Right lobe of liver (tissue), 6 donors: ENCODE measurements around the gene ALCAM. TPM values are rescaled to one million over a fixed set of nuclear protein-coding genes. Genes with fewer than 3 reads are reported as not detected.

Source experiments
- ATAC-seq, 4 donors: fragments of 200-7000 bp; cut with Tn5 transposase; one replicate each; pipeline ENCODE4 v1.9.1; 2020; ENCODE audit warnings: mild to moderate bottlenecking in 4 of 4, moderate library complexity in 4 of 4
- DNase-seq, 3 donors: peaks; one replicate each; pipeline ENCODE4 v3.0.0-alpha.2; 2020
- H3K27ac ChIP-seq, 3 donors: fragments of 200-600 bp; one replicate each; pipeline ENCODE4 v1.8.0; 2022
- H3K27me3 ChIP-seq, 2 donors: fragments of 200-600 bp; one replicate each; pipeline ENCODE4 v1.8.0; 2022
- H3K36me3 ChIP-seq, 4 donors: fragments of 200-600 bp; sonication (generic) in 1 of 4; one replicate each; pipeline versions ENCODE4 v1.5.1 to v1.8.0; 2017 to 2022; ENCODE audit warnings: control low read depth in 1 of 4
- H3K4me1 ChIP-seq, 4 donors: fragments of 200-600 bp; sonication (generic) in 1 of 4; one replicate each; pipeline versions ENCODE4 v1.5.1 to v1.8.0; 2017 to 2022; ENCODE audit warnings: control low read depth in 1 of 4
- H3K4me3 ChIP-seq, 3 donors: fragments of 200-600 bp; one replicate each; pipeline ENCODE4 v1.8.0; 2022
- H3K9me3 ChIP-seq, 4 donors: fragments of 200-600 bp; sonication (generic) in 1 of 4; one replicate each; pipeline versions ENCODE4 v1.5.1 to v1.8.0; 2017 to 2022; ENCODE audit warnings: control low read depth in 1 of 4
- CTCF ChIP-seq, 4 donors: fragments of 200-600 bp in 3 of 4; fragments of 450-650 bp in 1 of 4; IDR thresholded peaks; one replicate each; pipeline versions ENCODE4 v1.5.1 to v1.8.0; 2016 to 2022; ENCODE audit warnings: antibody characterized with exemption in 4 of 4, mild to moderate bottlenecking in 2 of 4
- POLR2A ChIP-seq: fragments of 450-650 bp; IDR thresholded peaks from one replicate; pipeline ENCODE4 v1.6.1; 2017; ENCODE audit warnings: antibody characterized with exemption, mild to moderate bottlenecking
- WGBS: methylation state at CpG from one replicate; pipeline ENCODE4 v1.1.6; 2018; ENCODE audit warnings: low coverage, low lambda C conversion rate; ENCODE audit not compliant: insufficient coverage; ENCODE audit errors: missing lambda C conversion rate; 5-methylcytosine and 5-hydroxymethylcytosine counted together
- intact Hi-C, 2 donors: fragments of 100-400 bp; cut with DNase I; formaldehyde crosslinking; loops; one replicate each; pipeline versions ENCODE4 v1.11.2 to v1.14.1; 2022
- total RNA-seq, 6 experiments: library from RNA; depleted of rRNA in 2 of 6; stranded (reverse); fragments of >200 nt in 2 of 6; fragmentation: NEBNext Ultra II Directional in 3 of 6; extraction: Animal tissue kit (Norgen Biotek cat#: 25700) in 3 of 6; gene quantifications; one replicate each; pipeline versions ENCODE4 v1.1.0 to v1.2.4, GENCODE V29; 2016 to 2023
- donor health status: DM: no; HTN: yes; CAD: no.
- donor health status: DM: no; HTN: no; CAD: no.
- donor health status: DM: no; HTN: no; CAD: no.
- donor health status: DM: no; HTN: yes; CAD: no.
- donor health status: DM: no; HTN: yes; CAD: no.

The ALCAM gene
- total RNA-seq, 6 experiments from 2014 or later: 21.9 to 43.4 (median 34.5) TPM

GRCh38 chr3:105528955-105529354, 162.2 kb downstream of the ALCAM start:
- Histone ChIP-seq H3K36me3 (no peaks in the 10 kb centered on the region), H3K4me1 (no peaks in the 10 kb centered on the region), H3K4me3 (no peak overlapping the region), H3K27me3 (no peaks in the 10 kb centered on the region), H3K9me3 (no peaks in the 10 kb centered on the region), H3K27ac (no peak overlapping the region)
- no peak for TF ChIP-seq CTCF (IDR thresholded peaks at IDR 0.05)
- no peak for TF ChIP-seq POLR2A
- intact Hi-C loops: loop anchor here in 1 of 2 donors (10.0 kb wide), 1 partner anchor 164 kb away; the partner anchor contains the start of gene ALCAM
- WGBS: 100% methylated on average over 2 of the region's 2 CpGs
- DNase-seq: no peak
- ATAC-seq: no peak

GRCh38 chr3:105529456-105529855, 162.7 kb downstream of the ALCAM start:
- DNase-seq: no peak
- 91% methylated on average over 1 of the region's 1 CpG for WGBS
- H3K9me3 ChIP-seq: no peaks in the 10 kb centered on the region

GRCh38 chr3:105532251-105532650, 165.5 kb downstream of the ALCAM start:
- intact Hi-C loops: no loop called here
- TF ChIP-seq CTCF (IDR thresholded peaks at IDR 0.05): no peak
- TF ChIP-seq POLR2A: no peak
- Histone ChIP-seq H3K4me1 (no peaks in the 10 kb centered on the region), H3K9me3 (no peaks in the 10 kb centered on the region), H3K4me3 (no peak overlapping the region), H3K27me3 (no peaks in the 10 kb centered on the region), H3K27ac (no peak overlapping the region), H3K36me3 (peaks cover 0 to 13% (median 2%) of the 10 kb centered on the region in 4 donors)
- DNase-seq: no peak
- WGBS: 92% methylated on average over 2 of the region's 2 CpGs
- no peak for ATAC-seq

More at GRCh38 chr3:105529456-105529855, 162.7 kb downstream of the ALCAM start:
- no peak overlapping the region for H3K4me3 ChIP-seq
- H3K27ac ChIP-seq: no peak overlapping the region
- TF ChIP-seq CTCF (IDR thresholded peaks at IDR 0.05): no peak
- no peak for TF ChIP-seq POLR2A
- no peak for ATAC-seq
- peaks cover 0 to 5% (median 2%) of the 10 kb centered on the region in 4 donors for H3K36me3 ChIP-seq
- no peaks in the 10 kb centered on the region for H3K4me1 ChIP-seq
- H3K27me3 ChIP-seq: no peaks in the 10 kb centered on the region
- intact Hi-C loops: loop anchor here in 1 of 2 donors (10.0 kb wide), 1 partner anchor 165 kb away; the partner anchor contains the start of gene ALCAM

GRCh38 chr3:105533960-105534359, 167.3 kb downstream of the ALCAM start:
- Histone ChIP-seq H3K27ac (no peak overlapping the region), H3K4me3 (no peak overlapping the region), H3K9me3 (no peaks in the 10 kb centered on the region), H3K27me3 (no peaks in the 10 kb centered on the region), H3K36me3 (peaks cover 0 to 13% (median 2%) of the 10 kb centered on the region in 4 donors), H3K4me1 (peaks cover 0 to 8% (median 0%) of the 10 kb centered on the region in 4 donors)
- TF ChIP-seq POLR2A (no peak), CTCF (IDR thresholded peaks at IDR 0.05) (no peak)
- DNase-seq (no peak), ATAC-seq (no peak)
- intact Hi-C loops: no loop called here
- WGBS: 88% methylated on average over 2 of the region's 3 CpGs
